Tibial nerve (tissue), 4 donors: ENCODE data around the gene SEL1L.

Experiments
- CTCF ChIP-seq, 5 experiments: fragments of 200-600 bp in 3 of 5; fragments of 450-650 bp in 2 of 5; sonication (generic) in 3 of 5; IDR thresholded peaks; one replicate each; pipeline ENCODE4 v1.5.1; 2016 to 2019; ENCODE audit warnings: antibody characterized with exemption in 5 of 5, mild to moderate bottlenecking in 3 of 5, moderate library complexity in 2 of 5
- EP300 ChIP-seq, 2 donors: sonication (generic); formaldehyde crosslinking; IDR thresholded peaks; one replicate each; pipeline ENCODE4 v1.6.1; 2017; ENCODE audit warnings: antibody characterized with exemption in 2 of 2, mild to moderate bottlenecking in 1 of 2
- POLR2A ChIP-seq, 2 donors: fragments of 450-650 bp; IDR thresholded peaks; one replicate each; pipeline ENCODE4 v1.6.1; 2017; ENCODE audit warnings: antibody characterized with exemption in 2 of 2, mild to moderate bottlenecking in 2 of 2, moderate library complexity in 2 of 2

- no peak for TF ChIP-seq CTCF (IDR thresholded peaks at IDR 0.05)
- no peak for TF ChIP-seq POLR2A (IDR thresholded peaks at IDR 0.05)
- no peak for TF ChIP-seq EP300 (IDR thresholded peaks at IDR 0.05)
Measured at GRCh38 chr14:81480741-81481140, 52.9 kb downstream of the SEL1L start.
